MCF 10A (cell line): ENCODE data around the gene EPHA4. TPM values are rescaled to one million over a fixed set of nuclear protein-coding genes. Genes with fewer than 3 reads are reported as not detected.

ENCODE experiments used
- BruUV-seq: library from RNA; stranded (reverse); fragments of 400-500 nt; replicated peaks from 2 replicates; lab custom pipeline; 2021; lab: Mats Ljungman, UMichigan
- CTCF ChIA-PET: fragments of 300-600 bp; sonication (Branson Sonifier 250); formaldehyde crosslinking; extraction: SDS; loops from one replicate; lab custom pipeline; 2021; ENCODE audit warnings: antibody characterized with exemption, inconsistent platforms; lab: Yijun Ruan, JAX
- POLR2A ChIA-PET: fragments of 300-600, 350-650 bp; sonication (Branson Sonifier 250); formaldehyde crosslinking; extraction: SDS; loops from one replicate; lab custom pipeline; 2020; ENCODE audit warnings: antibody characterized with exemption, inconsistent platforms; lab: Yijun Ruan, JAX
- DNase-seq: peaks from one replicate; pipeline ENCODE4 v3.0.0-alpha.2; 2018; ENCODE audit not compliant: unreplicated experiment
- H3K27ac Mint-ChIP-seq: one replicate; pipeline ENCODE4 v1.8.0; 2022; ENCODE audit warnings: mild to moderate bottlenecking, low read depth, mixed read lengths; ENCODE audit not compliant: unreplicated experiment
- H3K27me3 Mint-ChIP-seq: one replicate; pipeline ENCODE4 v1.8.0; 2022; ENCODE audit warnings: mixed read lengths; ENCODE audit not compliant: insufficient read depth, unreplicated experiment
- H3K36me3 Mint-ChIP-seq: one replicate; pipeline ENCODE4 v1.8.0; 2022; ENCODE audit warnings: mild to moderate bottlenecking, moderate library complexity, mixed read lengths; ENCODE audit not compliant: insufficient read depth, unreplicated experiment
- H3K4me1 Mint-ChIP-seq: one replicate; pipeline ENCODE4 v1.8.0; 2022; ENCODE audit warnings: mixed read lengths; ENCODE audit not compliant: insufficient read depth, unreplicated experiment
- H3K4me3 Mint-ChIP-seq: one replicate; pipeline ENCODE4 v1.8.0; 2022; ENCODE audit warnings: mild to moderate bottlenecking, moderate library complexity, mixed read lengths; ENCODE audit not compliant: unreplicated experiment
- H3K9me3 Mint-ChIP-seq: one replicate; pipeline ENCODE4 v1.8.0; 2022; ENCODE audit warnings: mixed read lengths; ENCODE audit not compliant: unreplicated experiment
- intact Hi-C: fragments of 100-400 bp; cut with micrococcal nuclease; formaldehyde crosslinking; loops from 2 replicates; pipeline ENCODE4 v1.14.1; 2022
- total RNA-seq: library from RNA; stranded (reverse); gene quantifications from 2 replicates; pipeline ENCODE4 v1.2.3, GENCODE V29; 2022
- TF ChIP-seq, protein P1 (sequence below): fragments of 200-600 bp; IDR thresholded peaks from one replicate; pipeline ENCODE4 v1.8.0; 2022; ENCODE audit warnings: antibody characterized with exemption, mild to moderate bottlenecking; ENCODE audit not compliant: unreplicated experiment

The EPHA4 gene
- total RNA-seq, 1 experiment from 2014 or later: 2.0 TPM

DNA sequence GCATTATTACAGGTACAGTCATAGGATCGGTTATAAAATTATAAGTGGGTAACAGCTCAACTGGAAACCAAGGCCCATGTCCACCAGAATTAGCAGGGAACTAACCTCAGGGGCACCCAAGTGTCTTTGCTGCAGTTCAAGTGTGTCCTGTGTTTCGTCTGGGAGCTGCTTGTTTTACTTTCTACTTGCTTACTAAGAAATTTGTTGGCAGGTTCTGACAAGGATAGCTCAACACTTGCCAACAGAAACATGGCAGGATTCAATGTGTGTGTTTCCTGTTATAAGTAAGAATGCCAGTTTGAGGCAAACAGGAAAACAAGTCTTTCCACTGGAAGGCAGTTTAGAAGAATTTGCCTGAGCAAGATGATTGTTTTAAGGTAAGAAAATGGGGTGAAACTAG lies 104.5 kb downstream of the EPHA4 start:
- no peak overlapping the region for H3K27ac Mint-ChIP-seq
- no peaks in the 10 kb centered on the region for H3K9me3 Mint-ChIP-seq
- no peaks in the 10 kb centered on the region for H3K36me3 Mint-ChIP-seq
- H3K27me3 Mint-ChIP-seq: no peaks in the 10 kb centered on the region
- TF ChIP-seq, protein P1, sequence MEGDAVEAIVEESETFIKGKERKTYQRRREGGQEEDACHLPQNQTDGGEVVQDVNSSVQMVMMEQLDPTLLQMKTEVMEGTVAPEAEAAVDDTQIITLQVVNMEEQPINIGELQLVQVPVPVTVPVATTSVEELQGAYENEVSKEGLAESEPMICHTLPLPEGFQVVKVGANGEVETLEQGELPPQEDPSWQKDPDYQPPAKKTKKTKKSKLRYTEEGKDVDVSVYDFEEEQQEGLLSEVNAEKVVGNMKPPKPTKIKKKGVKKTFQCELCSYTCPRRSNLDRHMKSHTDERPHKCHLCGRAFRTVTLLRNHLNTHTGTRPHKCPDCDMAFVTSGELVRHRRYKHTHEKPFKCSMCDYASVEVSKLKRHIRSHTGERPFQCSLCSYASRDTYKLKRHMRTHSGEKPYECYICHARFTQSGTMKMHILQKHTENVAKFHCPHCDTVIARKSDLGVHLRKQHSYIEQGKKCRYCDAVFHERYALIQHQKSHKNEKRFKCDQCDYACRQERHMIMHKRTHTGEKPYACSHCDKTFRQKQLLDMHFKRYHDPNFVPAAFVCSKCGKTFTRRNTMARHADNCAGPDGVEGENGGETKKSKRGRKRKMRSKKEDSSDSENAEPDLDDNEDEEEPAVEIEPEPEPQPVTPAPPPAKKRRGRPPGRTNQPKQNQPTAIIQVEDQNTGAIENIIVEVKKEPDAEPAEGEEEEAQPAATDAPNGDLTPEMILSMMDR: no peak
- no peaks in the 10 kb centered on the region for H3K4me1 Mint-ChIP-seq
- CTCF ChIA-PET: interaction anchor here (0.5 kb wide), 1 partner anchor 1207 kb away, joined by 3 read pairs; no protein-coding TSS in a partner anchor
- POLR2A ChIA-PET: interaction anchor here (0.7 to 0.8 kb wide), 2 partner anchors 11 to 612 kb away, joined by 3 read pairs; no protein-coding TSS in a partner anchor
- no TSS peak for BruUV-seq
- H3K4me3 Mint-ChIP-seq: no peak overlapping the region
- intact Hi-C loops: no loop called here
- DNase-seq: peak; percentile 47

DNA sequence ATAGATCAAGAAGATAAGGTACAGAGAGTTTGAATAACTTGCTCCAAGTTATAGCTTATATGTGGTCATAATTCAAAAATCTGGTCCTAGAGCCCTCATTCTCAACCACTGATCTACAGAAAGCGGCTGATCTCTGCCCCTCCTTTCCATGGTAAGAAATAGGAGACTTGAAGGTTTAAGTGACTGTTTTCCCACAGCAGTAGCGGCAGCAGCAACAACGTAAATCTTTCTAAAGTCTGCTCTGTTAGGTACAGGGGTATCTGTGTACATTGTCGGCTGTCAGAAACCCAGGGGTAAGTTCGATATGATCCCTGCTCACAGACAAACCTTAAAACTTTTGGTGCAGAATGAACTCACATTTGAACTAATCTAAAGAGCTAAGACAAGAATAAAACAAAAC lies 105.4 kb downstream of the EPHA4 start:
- POLR2A ChIA-PET: no interaction called here
- H3K4me1 Mint-ChIP-seq: no peaks in the 10 kb centered on the region
- intact Hi-C loops: no loop called here
- CTCF ChIA-PET: no interaction called here
- H3K36me3 Mint-ChIP-seq: no peaks in the 10 kb centered on the region
- H3K9me3 Mint-ChIP-seq: no peaks in the 10 kb centered on the region
- H3K27ac Mint-ChIP-seq: no peak overlapping the region
- no peaks in the 10 kb centered on the region for H3K27me3 Mint-ChIP-seq
- TF ChIP-seq, protein P1: no peak
- BruUV-seq: no TSS peak
- H3K4me3 Mint-ChIP-seq: no peak overlapping the region
- no peak for DNase-seq

DNA sequence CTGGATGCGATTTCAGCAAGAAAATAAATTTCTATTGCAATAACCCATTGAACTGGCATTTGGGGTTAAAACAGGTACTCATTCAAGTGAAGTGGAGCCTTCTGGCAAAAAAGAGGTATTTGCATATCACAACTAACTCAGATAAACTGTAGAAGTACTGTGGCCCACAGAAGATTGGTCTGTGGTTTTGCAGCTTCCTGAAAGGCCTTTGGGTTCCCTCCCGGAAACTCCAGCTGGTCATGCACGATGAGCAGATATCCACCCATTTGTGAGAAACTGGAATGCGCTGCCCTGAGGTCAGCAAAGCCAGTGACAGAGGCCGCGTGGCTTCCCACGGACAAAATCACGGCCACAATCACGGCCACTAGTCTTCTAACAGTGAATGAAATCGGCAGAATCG lies 106.3 kb downstream of the EPHA4 start:
- H3K4me1 Mint-ChIP-seq: no peaks in the 10 kb centered on the region
- CTCF ChIA-PET: interaction anchor here (2.0 kb wide), 1 partner anchor 16 kb away, joined by 4 read pairs; no protein-coding TSS in a partner anchor
- TF ChIP-seq, protein P1: no peak
- no TSS peak for BruUV-seq
- no peak overlapping the region for H3K4me3 Mint-ChIP-seq
- intact Hi-C loops: no loop called here
- DNase-seq: no peak
- no peaks in the 10 kb centered on the region for H3K36me3 Mint-ChIP-seq
- no peak overlapping the region for H3K27ac Mint-ChIP-seq
- POLR2A ChIA-PET: interaction anchor here (1.2 kb wide), 1 partner anchor 23 kb away, joined by 5 read pairs; no protein-coding TSS in a partner anchor
- no peaks in the 10 kb centered on the region for H3K9me3 Mint-ChIP-seq
- H3K27me3 Mint-ChIP-seq: no peaks in the 10 kb centered on the region

DNA sequence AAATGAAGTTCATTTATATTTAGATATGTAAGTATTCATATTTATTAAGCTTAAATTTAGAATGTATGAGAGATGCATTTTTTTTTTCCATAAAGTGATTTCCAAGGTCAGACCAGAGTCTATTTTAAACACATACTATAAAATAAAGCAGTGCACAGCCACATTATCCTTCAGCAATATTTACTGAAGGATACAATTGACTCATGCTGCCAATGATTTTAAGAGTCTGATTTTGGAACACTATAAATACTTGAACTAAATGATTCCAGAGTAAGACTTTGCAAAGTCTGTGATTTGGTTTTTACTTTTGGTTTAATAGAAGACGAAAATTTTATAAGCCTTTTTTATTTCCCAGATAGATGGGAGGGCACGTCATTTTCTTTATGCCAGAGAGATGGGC lies 107.1 kb downstream of the EPHA4 start:
- DNase-seq: no peak
- ChIA-PET CTCF (interaction anchor here (0.6 to 2.0 kb wide), 2 partner anchors 17 to 370 kb away, joined by 3 to 4 read pairs; no protein-coding TSS in a partner anchor), POLR2A (interaction anchor here (1.2 kb wide), 1 partner anchor 22 kb away, joined by 5 read pairs; no protein-coding TSS in a partner anchor)
- intact Hi-C loops: no loop called here
- Mint-ChIP-seq H3K4me1 (no peaks in the 10 kb centered on the region), H3K27me3 (no peaks in the 10 kb centered on the region), H3K36me3 (no peaks in the 10 kb centered on the region), H3K4me3 (no peak overlapping the region), H3K9me3 (no peaks in the 10 kb centered on the region), H3K27ac (no peak overlapping the region)
- BruUV-seq: no TSS peak
- TF ChIP-seq, protein P1: no peak
